T-cell (primary cell): ENCODE measurements around the gene GPN1. TPM values are rescaled to one million over a fixed set of nuclear protein-coding genes. Genes with fewer than 3 reads are reported as not detected.

Source experiments
- ATAC-seq, 4 experiments: fragments of 200-7000 bp in 3 of 4; fragments of 150-1000 bp in 1 of 4; cut with Tn5 transposase; replicated peaks in 1 of 4; 1 replicate in 3 of 4; 2 replicates in 1 of 4; pipeline ENCODE4 v1.10.0; 2021; ENCODE audit warnings: moderate library complexity in 3 of 4, mild to moderate bottlenecking in 2 of 4, moderate number of reproducible peaks in 1 of 4
- CTCF ChIA-PET, 2 donors: fragments of 300-600 bp; sonication (Branson Sonifier 250); formaldehyde crosslinking; loops; one replicate each; lab custom pipeline; 2022; ENCODE audit warnings: antibody characterized with exemption in 2 of 2; lab: Charles Lee
- POLR2A ChIA-PET, 2 donors: fragments of 300-600 bp; sonication (Branson Sonifier 250); formaldehyde crosslinking; loops; one replicate each; lab custom pipeline; 2022; ENCODE audit warnings: antibody characterized with exemption in 2 of 2; lab: Charles Lee
- DNase-seq, 35 experiments: peaks; one replicate each; pipeline versions ENCODE4 v3.0.0 to v3.0.0-alpha.2; 2013 to 2023
- H3K27ac ChIP-seq: one replicate; pipeline ENCODE4 v1.5.1; 2013; ENCODE audit warnings: low read length
- H3K27me3 ChIP-seq, 2 experiments: replicated peaks in 1 of 2; 1 replicate in 1 of 2; 2 replicates in 1 of 2; pipeline versions ENCODE4 v1.6.1 to v1.7.0; 2013; ENCODE audit warnings: low read length in 1 of 2, mixed read lengths in 1 of 2; ENCODE audit not compliant: control insufficient read depth in 2 of 2, insufficient read depth in 2 of 2; ENCODE audit errors: extremely low read depth in 1 of 2
- H3K36me3 ChIP-seq, 2 donors: 1 replicate in 1 of 2; 2 replicates in 1 of 2; pipeline versions ENCODE4 v1.6.1 to v1.7.0; 2013; ENCODE audit warnings: low read length in 1 of 2; ENCODE audit not compliant: control insufficient read depth in 2 of 2, insufficient read depth in 1 of 2; ENCODE audit errors: extremely low read depth in 1 of 2
- H3K4me1 ChIP-seq, 2 experiments: 1 replicate in 1 of 2; 2 replicates in 1 of 2; pipeline versions ENCODE4 v1.6.1 to v1.7.0; 2013; ENCODE audit warnings: low read length in 2 of 2, mixed read lengths in 1 of 2; ENCODE audit not compliant: insufficient read depth in 2 of 2, control insufficient read depth in 1 of 2; ENCODE audit errors: extremely low read depth in 1 of 2
- H3K4me3 ChIP-seq, 2 donors: 1 replicate in 1 of 2; 2 replicates in 1 of 2; pipeline versions ENCODE4 v1.5.1 to v1.7.0; 2013; ENCODE audit warnings: mild to moderate bottlenecking in 2 of 2, low read length in 1 of 2, moderate library complexity in 1 of 2; ENCODE audit not compliant: control insufficient read depth in 1 of 2; ENCODE audit errors: extremely low read depth in 1 of 2
- H3K9me3 ChIP-seq: 2 replicates; pipeline ENCODE4 v1.7.0; 2013
- H3K27ac Mint-ChIP-seq, 2 donors: one replicate each; pipeline ENCODE4 v1.8.0; 2020 to 2021; ENCODE audit warnings: mild to moderate bottlenecking in 2 of 2, mixed read lengths in 2 of 2
- H3K27me3 Mint-ChIP-seq, 2 donors: one replicate each; pipeline ENCODE4 v1.8.0; 2021 to 2022; ENCODE audit warnings: mixed read lengths in 2 of 2
- H3K36me3 Mint-ChIP-seq: one replicate; pipeline ENCODE4 v1.8.0; 2021; ENCODE audit warnings: mixed read lengths
- H3K4me1 Mint-ChIP-seq, 3 donors: one replicate each; pipeline ENCODE4 v1.8.0; 2020 to 2022; ENCODE audit warnings: mixed read lengths in 3 of 3, mild to moderate bottlenecking in 1 of 3
- H3K4me3 Mint-ChIP-seq, 3 donors: one replicate each; pipeline ENCODE4 v1.8.0; 2020 to 2022; ENCODE audit warnings: mild to moderate bottlenecking in 3 of 3, mixed read lengths in 3 of 3, moderate library complexity in 3 of 3
- H3K9me3 Mint-ChIP-seq, 3 donors: one replicate each; pipeline ENCODE4 v1.8.0; 2020 to 2022; ENCODE audit warnings: mixed read lengths in 3 of 3
- WGBS: methylation state at CpG from one replicate; pipeline ENCODE4 v1.1.5; 2013; ENCODE audit warnings: missing lambda C conversion rate; ENCODE audit not compliant: insufficient coverage; 5-methylcytosine and 5-hydroxymethylcytosine counted together
- total RNA-seq, 35 experiments: library from RNA in 6 of 35; stranded (reverse) in 6 of 35; fragments of 120-200 nt in 1 of 35; gene quantifications; one replicate each; pipeline versions ENCODE4 v1.2.1 to v1.2.4 and lab custom pipeline; 2013 to 2026

GPN1 gene
- total RNA-seq, 5 donors from 2014 or later (not counting 1 experiment from before 2014, with no cell fraction given): 27.0 to 32.1 (median 28.9) TPM

DNA sequence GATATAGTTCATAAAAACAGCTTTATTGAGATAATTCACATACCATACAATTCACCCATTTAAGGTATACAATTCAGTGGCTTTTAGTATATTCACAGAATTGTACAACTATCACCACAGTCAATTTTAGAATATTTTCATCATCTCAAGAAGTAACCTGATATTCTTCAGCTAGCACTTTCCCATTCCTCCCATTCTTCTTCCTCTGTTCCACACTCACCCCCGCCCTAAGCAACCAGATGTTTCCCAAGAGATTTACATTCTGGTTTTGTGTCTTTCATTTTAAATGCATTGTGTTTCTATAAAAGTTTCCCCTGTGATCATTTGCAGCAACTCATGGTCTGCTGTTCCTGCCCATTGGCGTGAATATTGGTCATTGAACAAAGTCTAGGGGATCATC lies 5.4 kb downstream of the GPN1 start:
- H3K36me3 Mint-ChIP-seq: peaks cover 63% of the 10 kb centered on the region

DNA sequence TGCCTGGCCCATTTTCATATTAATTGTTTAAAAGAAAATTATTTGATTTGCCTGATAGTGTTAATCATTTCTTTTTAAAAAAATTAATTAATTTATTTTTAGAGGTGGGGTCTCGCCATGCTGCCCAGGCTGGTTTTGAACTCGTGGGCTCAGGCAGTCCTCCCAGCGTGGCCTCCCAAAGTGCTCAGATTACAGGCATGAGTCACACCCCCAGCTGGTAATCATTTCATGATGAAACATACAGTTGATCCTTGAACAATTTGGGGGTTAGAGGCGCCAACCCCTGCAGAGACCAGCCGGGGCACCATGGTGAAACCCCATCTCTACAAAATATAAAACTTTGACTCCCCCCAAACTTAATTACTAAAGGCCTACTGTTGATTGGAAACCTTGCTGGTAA lies 7.9 kb downstream of the GPN1 start:
- peaks cover 9 to 22% (median 16%) of the 10 kb centered on the region in 3 donors for H3K4me1 Mint-ChIP-seq
- Histone ChIP-seq H3K4me3 (no peak overlapping the region), H3K9me3 (no peaks in the 10 kb centered on the region), H3K36me3 (peaks cover 13 to 90% of the 10 kb centered on the region in 2 donors), H3K27ac (no peak overlapping the region), H3K27me3 (no peaks in the 10 kb centered on the region), H3K4me1 (no peaks in the 10 kb centered on the region)
- H3K4me3 Mint-ChIP-seq: no peak overlapping the region
- DNase-seq: no peak
- H3K27me3 Mint-ChIP-seq: no peaks in the 10 kb centered on the region
- WGBS: no CpG with 5 or more reads among the region's 5 CpGs
- ATAC-seq: no peak
- no peak overlapping the region for H3K27ac Mint-ChIP-seq
- H3K9me3 Mint-ChIP-seq: no peaks in the 10 kb centered on the region
- peaks cover 67% of the 10 kb centered on the region for H3K36me3 Mint-ChIP-seq
- POLR2A ChIA-PET: no interaction called here
- CTCF ChIA-PET: no interaction called here

More for the DNA sequence above, 5.4 kb downstream of the GPN1 start:
- no peaks in the 10 kb centered on the region for H3K27me3 Mint-ChIP-seq
- H3K4me3 ChIP-seq: no peak overlapping the region
- CTCF ChIA-PET: interaction anchor here in 1 of 2 donors (1.0 kb wide), 1 partner anchor 11 kb away, joined by 3 read pairs; no protein-coding TSS in a partner anchor
- POLR2A ChIA-PET: no interaction called here
- H3K27ac Mint-ChIP-seq: no peak overlapping the region
- peaks cover 5 to 12% of the 10 kb centered on the region in 2 experiments for H3K4me1 ChIP-seq
- WGBS: 100% methylated on average over 1 of the region's 2 CpGs
- no peaks in the 10 kb centered on the region for H3K9me3 Mint-ChIP-seq
- no peak overlapping the region for H3K27ac ChIP-seq
- H3K4me1 Mint-ChIP-seq: peaks cover 16 to 38% (median 31%) of the 10 kb centered on the region in 3 donors
- no peaks in the 10 kb centered on the region for H3K9me3 ChIP-seq
- no peaks in the 10 kb centered on the region for H3K27me3 ChIP-seq
- no peak for ATAC-seq
- no peak for DNase-seq
- peaks cover 5 to 79% of the 10 kb centered on the region in 2 donors for H3K36me3 ChIP-seq
- H3K4me3 Mint-ChIP-seq: no peak overlapping the region

DNA sequence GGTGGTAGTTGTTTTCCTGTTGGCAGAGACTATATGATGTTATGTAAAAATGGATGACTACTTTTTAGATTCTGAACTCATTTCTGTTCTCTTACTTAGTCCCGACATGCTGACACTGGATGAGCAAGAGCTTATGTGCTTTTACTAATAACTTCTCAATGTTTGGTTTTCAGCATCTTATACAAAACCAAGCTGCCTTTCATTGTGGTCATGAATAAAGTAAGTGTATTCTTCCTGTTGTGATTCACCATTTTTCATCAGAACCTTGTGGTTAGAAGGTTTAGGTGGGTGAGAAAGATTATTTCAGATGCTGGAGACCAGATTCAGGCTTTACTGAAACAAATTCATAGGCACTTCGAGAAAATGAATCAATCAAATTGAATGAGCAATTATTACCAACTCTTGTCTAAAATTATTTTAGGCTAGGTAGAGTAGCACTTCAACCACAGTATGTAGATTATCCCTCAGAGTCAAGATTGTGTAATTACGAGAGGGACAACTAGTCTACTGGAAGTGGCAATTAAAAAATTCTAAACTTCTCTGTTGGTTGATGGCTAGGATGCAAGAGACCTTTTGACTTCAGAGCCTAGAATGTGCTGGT lies 9.3 kb downstream of the GPN1 start:
- CTCF ChIA-PET: no interaction called here
- Mint-ChIP-seq H3K36me3 (peaks cover 62% of the 10 kb centered on the region), H3K4me3 (peak overlapping the region in 1 of 3 donors; percentile 44), H3K9me3 (no peaks in the 10 kb centered on the region), H3K27me3 (no peaks in the 10 kb centered on the region), H3K4me1 (peaks cover 9 to 14% (median 14%) of the 10 kb centered on the region in 3 donors), H3K27ac (peak overlapping the region; percentile 80 to 83)
- DNase-seq (peak in 1 of 35 experiments; percentile 27), ATAC-seq (peak; percentile 35 to 85 (median 52))
- no peaks in the 10 kb centered on the region for H3K27me3 ChIP-seq
- H3K4me3 ChIP-seq: no peak overlapping the region
- peaks cover 16 to 87% of the 10 kb centered on the region in 2 donors for H3K36me3 ChIP-seq
- H3K27ac ChIP-seq: peak overlapping the region; percentile 32
- H3K9me3 ChIP-seq: no peaks in the 10 kb centered on the region
- POLR2A ChIA-PET: no interaction called here
- no peaks in the 10 kb centered on the region for H3K4me1 ChIP-seq
- WGBS: no CpG with 5 or more reads among the region's 3 CpGs

DNA sequence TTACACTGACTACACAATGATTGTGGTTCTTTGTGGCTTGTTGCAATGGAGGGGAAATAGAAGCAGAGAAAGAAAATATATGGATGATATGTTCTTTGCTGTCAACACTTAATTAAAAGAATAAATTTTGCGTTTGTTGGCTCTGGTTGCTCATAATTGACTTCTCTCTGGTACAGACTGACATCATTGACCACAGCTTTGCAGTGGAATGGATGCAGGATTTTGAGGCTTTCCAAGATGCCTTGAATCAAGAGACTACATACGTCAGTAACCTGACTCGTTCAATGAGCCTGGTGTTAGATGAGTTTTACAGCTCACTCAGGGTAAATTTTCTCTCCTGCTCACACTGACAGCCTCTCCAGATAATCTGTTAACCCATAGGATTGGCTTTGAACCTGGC lies 9.9 kb downstream of the GPN1 start:
- Histone ChIP-seq H3K4me1 (no peaks in the 10 kb centered on the region), H3K9me3 (no peaks in the 10 kb centered on the region), H3K27me3 (no peaks in the 10 kb centered on the region), H3K4me3 (no peak overlapping the region), H3K27ac (no peak overlapping the region), H3K36me3 (peaks cover 16 to 85% of the 10 kb centered on the region in 2 donors)
- 100% methylated on average over 1 of the region's 3 CpGs for WGBS
- Mint-ChIP-seq H3K27me3 (no peaks in the 10 kb centered on the region), H3K36me3 (peaks cover 60% of the 10 kb centered on the region), H3K27ac (peak overlapping the region; percentile 48 to 83), H3K9me3 (no peaks in the 10 kb centered on the region), H3K4me1 (peaks cover 9 to 14% (median 14%) of the 10 kb centered on the region in 3 donors), H3K4me3 (no peak overlapping the region)
- DNase-seq (no peak), ATAC-seq (no peak)
- ChIA-PET CTCF (no interaction called here), POLR2A (no interaction called here)

DNA sequence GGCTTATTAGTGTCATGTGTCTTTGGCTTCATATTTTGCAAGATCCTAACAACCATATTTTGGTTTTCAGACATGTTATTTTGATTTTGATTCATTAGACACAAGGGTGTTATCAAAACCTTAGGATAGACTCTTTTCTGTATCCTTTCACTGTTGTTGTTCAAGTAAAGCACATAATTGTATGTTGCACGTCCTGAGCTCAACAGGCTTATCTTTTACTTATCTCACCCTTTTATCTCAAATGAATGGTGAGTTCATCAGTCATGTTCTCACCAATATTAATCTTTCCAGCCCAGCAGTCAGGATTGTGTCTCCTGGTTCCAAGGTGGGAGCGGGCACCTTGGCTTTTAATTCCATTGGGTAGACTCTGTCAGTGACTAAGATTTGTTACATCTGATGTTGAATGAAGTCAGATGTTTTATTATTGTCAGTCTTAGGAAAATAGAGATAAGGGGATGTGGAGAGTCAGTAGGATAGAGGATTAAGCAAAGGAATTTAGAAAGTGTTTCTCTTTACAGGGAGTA lies 11.9 kb downstream of the GPN1 start:
- no peaks in the 10 kb centered on the region for H3K9me3 ChIP-seq
- H3K4me1 Mint-ChIP-seq: peaks cover 4 to 14% (median 14%) of the 10 kb centered on the region in 3 donors
- H3K27me3 Mint-ChIP-seq: no peaks in the 10 kb centered on the region
- H3K4me3 Mint-ChIP-seq: no peak overlapping the region
- H3K4me1 ChIP-seq: no peaks in the 10 kb centered on the region
- no peak for ATAC-seq
- POLR2A ChIA-PET: interaction anchor here in 1 of 2 donors (1.0 kb wide), 1 partner anchor 10 kb away, joined by 3 read pairs; no protein-coding TSS in a partner anchor
- H3K27ac Mint-ChIP-seq: no peak overlapping the region
- no peak for DNase-seq
- no peak overlapping the region for H3K27ac ChIP-seq
- H3K9me3 Mint-ChIP-seq: no peaks in the 10 kb centered on the region
- WGBS: 100% methylated on average over 1 of the region's 2 CpGs
- peaks cover 50% of the 10 kb centered on the region for H3K36me3 Mint-ChIP-seq
- no peak overlapping the region for H3K4me3 ChIP-seq
- H3K27me3 ChIP-seq: no peaks in the 10 kb centered on the region
- CTCF ChIA-PET: interaction anchor here in 1 of 2 donors (1.4 kb wide), 1 partner anchor 43 kb away, joined by 4 read pairs; no protein-coding TSS in a partner anchor
- peaks cover 19 to 79% of the 10 kb centered on the region in 2 donors for H3K36me3 ChIP-seq

DNA sequence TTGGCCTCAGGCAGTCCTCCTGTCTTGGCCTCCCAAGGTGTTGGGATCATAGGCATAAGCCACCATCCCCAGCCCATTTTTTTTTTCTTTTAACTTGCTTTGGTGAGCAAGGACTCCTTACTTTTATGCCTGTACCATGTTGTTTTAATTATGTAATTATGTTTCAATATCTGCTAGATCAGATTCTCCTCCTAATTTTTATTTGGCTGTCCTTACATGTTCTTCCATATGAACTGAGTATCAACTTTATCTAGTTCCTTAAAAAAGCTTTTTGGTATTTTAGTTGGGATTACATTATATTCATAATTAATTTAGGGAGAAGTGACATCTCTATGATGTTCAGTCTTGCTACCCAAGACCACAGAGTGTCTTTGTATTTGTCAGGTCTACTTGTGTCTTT lies 16.3 kb downstream of the GPN1 start:
- no peaks in the 10 kb centered on the region for H3K27me3 Mint-ChIP-seq
- POLR2A ChIA-PET: interaction anchor here in 1 of 2 donors (0.7 kb wide), 1 partner anchor 110 kb away, joined by 5 read pairs; no protein-coding TSS in a partner anchor
- no peak overlapping the region for H3K27ac ChIP-seq
- H3K9me3 ChIP-seq: no peaks in the 10 kb centered on the region
- H3K27ac Mint-ChIP-seq: no peak overlapping the region
- no peak overlapping the region for H3K4me3 Mint-ChIP-seq
- no peak overlapping the region for H3K4me3 ChIP-seq
- no peaks in the 10 kb centered on the region for H3K27me3 ChIP-seq
- H3K4me1 Mint-ChIP-seq: peaks cover 0 to 5% (median 0%) of the 10 kb centered on the region in 3 donors
- H3K9me3 Mint-ChIP-seq: no peaks in the 10 kb centered on the region
- CTCF ChIA-PET: no interaction called here
- no peaks in the 10 kb centered on the region for H3K4me1 ChIP-seq
- no peak for ATAC-seq
- DNase-seq: no peak
- H3K36me3 ChIP-seq: peaks cover 26 to 75% of the 10 kb centered on the region in 2 donors
- H3K36me3 Mint-ChIP-seq: peaks cover 46% of the 10 kb centered on the region
